ENCODE results near the gene LGI2. TPM values are rescaled to one million over a fixed set of nuclear protein-coding genes. Genes with fewer than 3 reads are reported as not detected.

Gene LGI2
- total RNA-seq, 1 experiment from 2014 or later, result 1.4 TPM

- H3K4me2 ChIP-seq (ENCODE audit: insufficient read depth, insufficient read length, low read length), result no peak overlapping the region
- no peak overlapping the region for H2AFZ ChIP-seq (ENCODE audit: low read length)
- no peaks in the 10 kb centered on the region for H3K79me1 ChIP-seq (ENCODE audit: insufficient read depth, low read depth, low read length, poor library complexity, severe bottlenecking)
- peaks cover 47 to 48% of the 10 kb centered on the region in 2 experiments for H3K4me1 Mint-ChIP-seq
- H3K27ac Mint-ChIP-seq, result peak overlapping the region in 2 of 3 experiments; percentile 11 to 46; a peak in 2 of 7 replicates
- H3K4ac ChIP-seq (ENCODE audit: low read depth, low read length), result no peak overlapping the region
- no peak overlapping the region for H2BK120ac ChIP-seq (ENCODE audit: low read depth, low read length, poor library complexity, severe bottlenecking)
- H4K8ac ChIP-seq (replicated peaks; ENCODE audit: insufficient read length, low read depth, low read length), result no peak overlapping the region
- no peak overlapping the region for H3K27ac ChIP-seq (ENCODE audit: insufficient read length, low read depth, low read length)
- no peaks in the 10 kb centered on the region for H3K9me3 ChIP-seq (ENCODE audit: control insufficient read depth, low read depth, low read length)
- H2BK20ac ChIP-seq (ENCODE audit: low read depth, low read length, poor library complexity, severe bottlenecking), result no peak overlapping the region
- H3K23me2 ChIP-seq (ENCODE audit: insufficient read length, low read depth, low read length, poor library complexity, severe bottlenecking), result no peaks in the 10 kb centered on the region
- TF ChIP-seq, protein P1, sequence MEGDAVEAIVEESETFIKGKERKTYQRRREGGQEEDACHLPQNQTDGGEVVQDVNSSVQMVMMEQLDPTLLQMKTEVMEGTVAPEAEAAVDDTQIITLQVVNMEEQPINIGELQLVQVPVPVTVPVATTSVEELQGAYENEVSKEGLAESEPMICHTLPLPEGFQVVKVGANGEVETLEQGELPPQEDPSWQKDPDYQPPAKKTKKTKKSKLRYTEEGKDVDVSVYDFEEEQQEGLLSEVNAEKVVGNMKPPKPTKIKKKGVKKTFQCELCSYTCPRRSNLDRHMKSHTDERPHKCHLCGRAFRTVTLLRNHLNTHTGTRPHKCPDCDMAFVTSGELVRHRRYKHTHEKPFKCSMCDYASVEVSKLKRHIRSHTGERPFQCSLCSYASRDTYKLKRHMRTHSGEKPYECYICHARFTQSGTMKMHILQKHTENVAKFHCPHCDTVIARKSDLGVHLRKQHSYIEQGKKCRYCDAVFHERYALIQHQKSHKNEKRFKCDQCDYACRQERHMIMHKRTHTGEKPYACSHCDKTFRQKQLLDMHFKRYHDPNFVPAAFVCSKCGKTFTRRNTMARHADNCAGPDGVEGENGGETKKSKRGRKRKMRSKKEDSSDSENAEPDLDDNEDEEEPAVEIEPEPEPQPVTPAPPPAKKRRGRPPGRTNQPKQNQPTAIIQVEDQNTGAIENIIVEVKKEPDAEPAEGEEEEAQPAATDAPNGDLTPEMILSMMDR (conservative IDR thresholded peaks at IDR 0.05), result no peak
- no peaks in the 10 kb centered on the region for H3K27me3 ChIP-seq (ENCODE audit: insufficient read depth, low read length)
- H3K9me3 Mint-ChIP-seq, result peaks cover 8 to 12% of the 10 kb centered on the region in 2 experiments; a peak in 4 of 5 replicates
- H3K23ac ChIP-seq (ENCODE audit: insufficient read length, low read depth, low read length), result no peak overlapping the region
- no peak overlapping the region for H2AK5ac ChIP-seq (ENCODE audit: insufficient read length, low read length)
- H3K56ac ChIP-seq (ENCODE audit: insufficient read length, low read depth, low read length), result no peak overlapping the region
- H3K14ac ChIP-seq (ENCODE audit: insufficient read depth, low read length), result no peak overlapping the region
- H4K20me1 ChIP-seq (ENCODE audit: control insufficient read depth, insufficient read depth, insufficient read length), result no peaks in the 10 kb centered on the region
- H3K9ac ChIP-seq (ENCODE audit: extremely low read depth, insufficient read length, low read length), result no peak overlapping the region
- no peak overlapping the region; a peak in 1 of 5 replicates for H3K4me3 Mint-ChIP-seq
- H4K5ac ChIP-seq (ENCODE audit: insufficient read length, low read depth, low read length), result no peak overlapping the region
- peaks cover 0 to 11% (median 0%) of the 10 kb centered on the region in 3 experiments; a peak in 2 of 7 replicates for H3K36me3 Mint-ChIP-seq (ENCODE audit: insufficient read depth in 1 of 3, low read depth in 3 of 3)
- DNase-seq, result no peak
- H2BK5ac ChIP-seq (ENCODE audit: insufficient read length, low read length), result no peak overlapping the region
- H4K91ac ChIP-seq (ENCODE audit: insufficient read length, low read depth, low read length), result no peak overlapping the region
- H3T11ph ChIP-seq (ENCODE audit: low read length), result no peak overlapping the region
- no peak overlapping the region for H3K18ac ChIP-seq (ENCODE audit: insufficient read length, low read depth, low read length)
- no peak overlapping the region for H2BK12ac ChIP-seq (ENCODE audit: insufficient read length, low read depth, low read length)
- H2BK15ac ChIP-seq (ENCODE audit: low read depth, low read length), result no peak overlapping the region
- H3K4me1 ChIP-seq (ENCODE audit: insufficient read depth, low read length), result peaks cover 16% of the 10 kb centered on the region
- H3K27me3 Mint-ChIP-seq (ENCODE audit: low read depth), result peaks cover 5% of the 10 kb centered on the region; the same call in 1 of the 2 replicates
- H3K79me2 ChIP-seq (ENCODE audit: insufficient read depth, low read length), result no peaks in the 10 kb centered on the region
- no CpG with 5 or more reads among the region's 3 CpGs for WGBS (ENCODE audit: extremely low coverage, insufficient read length, low lambda C conversion rate)
Observed at GRCh38 chr4:25070545-25070944, 39.8 kb upstream of the LGI2 start.
